HT-29 (cell line): ENCODE results near the gene ARFGAP1. TPM values are rescaled to one million over a fixed set of nuclear protein-coding genes. Genes with fewer than 3 reads are reported as not detected.

Experiments
- DNase-seq: peaks from one replicate; pipeline ENCODE4 v3.0.0-alpha.2; 2015; ENCODE audit warnings: low spot score
- total RNA-seq: library from RNA; depleted of rRNA; stranded (reverse); fragments of >200 nt; shearing (Covaris generic); gene quantifications from 2 replicates; pipeline ENCODE4 v1.2.3, GENCODE V29; 2014; rRNA removed

Gene ARFGAP1
- total RNA-seq: 142 and 150 TPM in 2 replicates

- DNase-seq: peak; percentile 92
These were observed at the start of gene ARFGAP1 for GRCh38 chr20:63272105-63273058. TSS of gene ARFGAP1 (plus strand) at chr20:63272813. CDS start at chr20:63275581, 2,768 bp downstream.

- DNase-seq: peak; percentile 78
These were observed 49.3 kb upstream of the ARFGAP1 start for GRCh38 chr20:63223121-63223825.

GRCh38 chr20:63223826-63224207 is 48.8 kb upstream of the ARFGAP1 start:
- no peak for DNase-seq

- DNase-seq: peak; percentile 93
These were observed 48.1 kb upstream of the ARFGAP1 start for GRCh38 chr20:63224412-63225081.

GRCh38 chr20:63225082-63225454 is 47.5 kb upstream of the ARFGAP1 start:
- DNase-seq: no peak

- DNase-seq: peak; percentile 32
These were observed 46.3 kb upstream of the ARFGAP1 start for GRCh38 chr20:63226042-63226943.

- DNase-seq: no peak
These were observed 45.4 kb upstream of the ARFGAP1 start for GRCh38 chr20:63227260-63227659.

- DNase-seq: no peak
These were observed 43.8 kb upstream of the ARFGAP1 start for GRCh38 chr20:63228806-63229205.

GRCh38 chr20:63230800-63231268 is 41.8 kb upstream of the ARFGAP1 start:
- DNase-seq: no peak

- peak; percentile 87 for DNase-seq
These were observed 40.2 kb upstream of the ARFGAP1 start for GRCh38 chr20:63232235-63233060.

- no peak for DNase-seq
These were observed 39.6 kb upstream of the ARFGAP1 start for GRCh38 chr20:63233061-63233344.

GRCh38 chr20:63233924-63234323 is 38.7 kb upstream of the ARFGAP1 start:
- DNase-seq: no peak

- peak; percentile 80 for DNase-seq
These were observed 37.8 kb upstream of the ARFGAP1 start for GRCh38 chr20:63234693-63235398.

GRCh38 chr20:63235399-63235983 is 37.1 kb upstream of the ARFGAP1 start, which contains the start of gene BIRC7:
TSS of gene BIRC7 (plus strand) at chr20:63235905. CDS start at chr20:63236097, 192 bp downstream.
- no peak for DNase-seq

- DNase-seq: no peak
These were observed 36.3 kb upstream of the ARFGAP1 start for GRCh38 chr20:63236116-63236837.

GRCh38 chr20:63238031-63238430 is 34.6 kb upstream of the ARFGAP1 start:
- no peak for DNase-seq

GRCh38 chr20:63238514-63239125 is 34.0 kb upstream of the ARFGAP1 start:
- peak; percentile 30 for DNase-seq

- no peak for DNase-seq
These were observed 33.2 kb upstream of the ARFGAP1 start for GRCh38 chr20:63239431-63239830.
